Kidney (tissue), 14 donors: Measurements from ENCODE around the gene IRS2. TPM values are rescaled to one million over a fixed set of nuclear protein-coding genes. Genes with fewer than 3 reads are reported as not detected.

ENCODE experiments used
- DNase-seq, 5 donors: peaks; one replicate each; pipeline ENCODE4 v3.0.0-alpha.2; 2013 to 2020
- FAIRE-seq: peaks from 2 replicates; lab custom pipeline; 2012; peaks lifted over from hg19 to GRCh38; lab: Jason Lieb, UNC
- H3K27ac ChIP-seq, 2 donors: one replicate each; pipeline ENCODE4 v1.7.0; 2013; ENCODE audit warnings: low read depth in 2 of 2, low read length in 2 of 2, inconsistent platforms in 1 of 2
- H3K27me3 ChIP-seq: one replicate; pipeline ENCODE4 v1.7.1; 2013; ENCODE audit warnings: low read length, inconsistent platforms; ENCODE audit not compliant: control insufficient read depth, insufficient read depth
- H3K36me3 ChIP-seq, 3 donors: one replicate each; pipeline versions ENCODE4 v1.7.0 to v1.7.1; 2013; ENCODE audit warnings: low read length in 3 of 3, control low read depth in 1 of 3, inconsistent platforms in 1 of 3; ENCODE audit not compliant: insufficient read depth in 3 of 3, control insufficient read depth in 2 of 3
- H3K4me1 ChIP-seq, 3 donors: one replicate each; pipeline versions ENCODE4 v1.7.0 to v1.7.1; 2013; ENCODE audit warnings: low read length in 3 of 3, inconsistent platforms in 1 of 3, low read depth in 1 of 3; ENCODE audit not compliant: control insufficient read depth in 2 of 3, insufficient read depth in 2 of 3
- H3K4me3 ChIP-seq, 3 donors: one replicate each; pipeline versions ENCODE4 v1.7.0 to v1.8.1; 2013; ENCODE audit warnings: low read length in 3 of 3, control low read depth in 1 of 3, inconsistent platforms in 1 of 3
- H3K9ac ChIP-seq, 3 donors: one replicate each; pipeline versions ENCODE4 v1.7.0 to v1.7.1; 2013; ENCODE audit warnings: low read length in 3 of 3, control low read depth in 1 of 3, inconsistent platforms in 1 of 3
- H3K9me3 ChIP-seq, 3 donors: one replicate each; pipeline versions ENCODE4 v1.7.0 to v1.7.1; 2013; ENCODE audit warnings: low read length in 3 of 3, control low read depth in 1 of 3, inconsistent platforms in 1 of 3; ENCODE audit not compliant: control insufficient read depth in 2 of 3, insufficient read depth in 1 of 3
- CTCF ChIP-seq: IDR thresholded peaks from 3 replicates; pipeline ENCODE4 v1.5.1; 2012; ENCODE audit warnings: mild to moderate bottlenecking, moderate library complexity, borderline replicate concordance; ENCODE audit not compliant: insufficient read depth; ENCODE audit errors: extremely low read depth
- intact Hi-C: fragments of 100-400 bp; cut with DNase I; formaldehyde crosslinking; loops from one replicate; pipeline ENCODE4 v1.11.1; 2022
- polyA plus RNA-seq: library from polyadenylated mRNA; stranded (reverse); fragments of 350-450 nt; fragmentation: Illumina TruSeq; extraction: RNeasy Lipid Tissue Mini Kit (QIAGEN cat#74804); gene quantifications from one replicate; pipeline ENCODE4 v1.2.3, GENCODE V29; 2014; ENCODE audit warnings: low read depth, low replicate concordance; ENCODE audit not compliant: insufficient read depth
- total RNA-seq: library from RNA; stranded (reverse); fragmentation: NEBNext Ultra II Directional; extraction: Animal tissue kit (Norgen Biotek cat#: 25700); gene quantifications from one replicate; pipeline ENCODE4 v1.2.1, GENCODE V29; 2021
- donor health status: control.
- donor health status: control.
- donor health status: control.
- donor health status: control.
- donor health status: control.
- donor health status: DM: yes; HTN: yes; CAD: no.
- donor health status: Normal renal cell carcinoma (clear cell type).

IRS2 gene
- total and polyA plus RNA-seq, 2 donors from 2014 or later: 2.1 to 12.9 TPM

GRCh38 chr13:109778102-109778542 is 8.3 kb downstream of the IRS2 start:
- intact Hi-C loops: no loop called here
- FAIRE-seq (no peak), DNase-seq (no peak)
- peak overlapping the region in 2 of 3 donors; percentile 14 to 69 for H3K4me3 ChIP-seq
- no peak for TF ChIP-seq CTCF
- H3K9me3 ChIP-seq: no peaks in the 10 kb centered on the region
- H3K36me3 ChIP-seq: peaks cover 0 to 2% (median 0%) of the 10 kb centered on the region in 3 donors
- no peaks in the 10 kb centered on the region for H3K27me3 ChIP-seq
- H3K27ac ChIP-seq: no peak overlapping the region
- H3K9ac ChIP-seq: no peak overlapping the region
- H3K4me1 ChIP-seq: peaks cover 0 to 22% (median 22%) of the 10 kb centered on the region in 3 donors

GRCh38 chr13:109776575-109776974 is 9.8 kb downstream of the IRS2 start:
- Histone ChIP-seq H3K27me3 (no peaks in the 10 kb centered on the region), H3K4me3 (no peak overlapping the region), H3K36me3 (peaks cover 0 to 6% (median 4%) of the 10 kb centered on the region in 3 donors), H3K9me3 (no peaks in the 10 kb centered on the region), H3K9ac (no peak overlapping the region), H3K4me1 (peaks cover 0 to 22% (median 21%) of the 10 kb centered on the region in 3 donors), H3K27ac (no peak overlapping the region)
- TF ChIP-seq CTCF: no peak
- intact Hi-C loops: no loop called here
- FAIRE-seq: no peak
- no peak for DNase-seq

- H3K9me3 ChIP-seq: no peaks in the 10 kb centered on the region
- FAIRE-seq (no peak), DNase-seq (no peak)
- H3K9ac ChIP-seq: no peak overlapping the region
- no peak overlapping the region for H3K27ac ChIP-seq
- H3K27me3 ChIP-seq: no peaks in the 10 kb centered on the region
- H3K4me1 ChIP-seq: peaks cover 0 to 15% (median 6%) of the 10 kb centered on the region in 3 donors
- TF ChIP-seq CTCF: no peak
- H3K36me3 ChIP-seq: peaks cover 0 to 6% (median 5%) of the 10 kb centered on the region in 3 donors
- intact Hi-C loops: no loop called here
- no peak overlapping the region for H3K4me3 ChIP-seq
Measured at GRCh38 chr13:109773786-109774185, 12.6 kb downstream of the IRS2 start.

- FAIRE-seq: no peak
- TF ChIP-seq CTCF: no peak
- no peak overlapping the region for H3K9ac ChIP-seq
- no peaks in the 10 kb centered on the region for H3K27me3 ChIP-seq
- intact Hi-C loops: no loop called here
- DNase-seq: no peak
- no peak overlapping the region for H3K4me3 ChIP-seq
- H3K27ac ChIP-seq: no peak overlapping the region
- H3K4me1 ChIP-seq: peaks cover 0 to 10% (median 3%) of the 10 kb centered on the region in 3 donors
- no peaks in the 10 kb centered on the region for H3K9me3 ChIP-seq
- H3K36me3 ChIP-seq: peaks cover 0 to 6% (median 5%) of the 10 kb centered on the region in 3 donors
Measured at GRCh38 chr13:109773276-109773675, 13.1 kb downstream of the IRS2 start.
